GM12864 (cell line): ENCODE results near the gene CLIC3.

Source experiments
- DNase-seq: peaks from one replicate; pipeline ENCODE4 v3.0.0-alpha.2; 2011; ENCODE audit warnings: low read depth
- H3K4me3 ChIP-seq: 2 replicates; pipeline ENCODE4 v1.5.1; 2011; ENCODE audit warnings: mild to moderate bottlenecking, low read depth, low read length, control low read depth
- CTCF ChIP-seq: IDR thresholded peaks from 2 replicates; pipeline ENCODE4 v1.5.1; 2011; ENCODE audit warnings: low read depth, mild to moderate bottlenecking, moderate library complexity, low read length, control low read depth, inconsistent platforms; ENCODE audit errors: missing control alignments

The CLIC3 gene

GRCh38 chr9:136963341-136963740 lies 33.0 kb downstream of the CLIC3 start:
- H3K4me3 ChIP-seq = no peak overlapping the region
- DNase-seq = no peak
- no peak for TF ChIP-seq CTCF

GRCh38 chr9:136962701-136963248 lies 33.6 kb downstream of the CLIC3 start:
- H3K4me3 ChIP-seq = no peak overlapping the region
- no peak for DNase-seq
- no peak for TF ChIP-seq CTCF

GRCh38 chr9:136962163-136962562 lies 34.2 kb downstream of the CLIC3 start:
- DNase-seq = no peak
- H3K4me3 ChIP-seq = no peak overlapping the region
- no peak for TF ChIP-seq CTCF

- no peak for TF ChIP-seq CTCF
- no peak for DNase-seq
- H3K4me3 ChIP-seq = no peak overlapping the region
These were observed 34.9 kb downstream of the CLIC3 start for GRCh38 chr9:136961279-136962065.

- no peak overlapping the region for H3K4me3 ChIP-seq
- no peak for DNase-seq
- no peak for TF ChIP-seq CTCF
These were observed 35.5 kb downstream of the CLIC3 start for GRCh38 chr9:136960938-136961275.

- H3K4me3 ChIP-seq = no peak overlapping the region
- no peak for DNase-seq
- no peak for TF ChIP-seq CTCF
These were observed 36.0 kb downstream of the CLIC3 start for GRCh38 chr9:136960212-136960937.
